Natural killer cell (primary cell): ENCODE data around the gene ADAMTS5. TPM values are rescaled to one million over a fixed set of nuclear protein-coding genes. Genes with fewer than 3 reads are reported as not detected.

ENCODE experiments used
- ATAC-seq, 3 donors: fragments of 150-1000 bp in 2 of 3; fragments of 200-7000 bp in 1 of 3; cut with Tn5 transposase; 1 replicate in 1 of 3; 2 replicates in 2 of 3; pipeline ENCODE4 v1.10.0; 2021; ENCODE audit warnings: mild to moderate bottlenecking in 2 of 3, moderate library complexity in 2 of 3
- DNase-seq, 2 donors: peaks; one replicate each; pipeline versions ENCODE4 v3.0.0 to v3.0.0-alpha.2; 2013 to 2021; ENCODE audit warnings: mixed read lengths in 1 of 2
- H3K27ac ChIP-seq: one replicate; pipeline ENCODE4 v1.5.1; 2013; ENCODE audit warnings: mild to moderate bottlenecking, low read length
- H3K27me3 ChIP-seq: one replicate; pipeline ENCODE4 v1.6.1; 2013; ENCODE audit warnings: low read length; ENCODE audit not compliant: control insufficient read depth, insufficient read depth
- H3K36me3 ChIP-seq: one replicate; pipeline ENCODE4 v1.6.1; 2013; ENCODE audit warnings: low read length; ENCODE audit not compliant: control insufficient read depth, insufficient read depth
- H3K4me1 ChIP-seq: one replicate; pipeline ENCODE4 v1.6.1; 2013; ENCODE audit warnings: low read length; ENCODE audit not compliant: control insufficient read depth, insufficient read depth
- H3K4me3 ChIP-seq: one replicate; pipeline ENCODE4 v1.5.1; 2013; ENCODE audit warnings: low read length
- H3K9me3 ChIP-seq: one replicate; pipeline ENCODE4 v1.6.1; 2013; ENCODE audit warnings: low read length; ENCODE audit not compliant: control insufficient read depth, insufficient read depth
- H3K27ac Mint-ChIP-seq, 2 donors: one replicate each; pipeline ENCODE4 v1.8.0; 2022; ENCODE audit warnings: mild to moderate bottlenecking in 2 of 2, mixed read lengths in 2 of 2, moderate library complexity in 1 of 2
- H3K27me3 Mint-ChIP-seq, 2 donors: one replicate each; pipeline ENCODE4 v1.8.0; 2022; ENCODE audit warnings: low read depth in 2 of 2, mixed read lengths in 2 of 2
- H3K36me3 Mint-ChIP-seq: one replicate; pipeline ENCODE4 v1.8.0; 2022; ENCODE audit warnings: mixed read lengths
- H3K4me1 Mint-ChIP-seq, 2 donors: one replicate each; pipeline ENCODE4 v1.8.0; 2022; ENCODE audit warnings: mixed read lengths in 2 of 2
- H3K4me3 Mint-ChIP-seq: one replicate; pipeline ENCODE4 v1.8.0; 2022; ENCODE audit warnings: mild to moderate bottlenecking, moderate library complexity, mixed read lengths
- H3K9me3 Mint-ChIP-seq, 2 donors: one replicate each; pipeline ENCODE4 v1.8.0; 2022; ENCODE audit warnings: mixed read lengths in 2 of 2
- WGBS: methylation state at CpG from one replicate; pipeline ENCODE4 v1.1.7; 2013; ENCODE audit warnings: missing lambda C conversion rate; ENCODE audit not compliant: insufficient coverage; 5-methylcytosine and 5-hydroxymethylcytosine counted together
- intact Hi-C: fragments of 100-400 bp; cut with micrococcal nuclease; formaldehyde crosslinking; loops from one replicate; pipeline ENCODE4 v1.14.2; 2022
- total RNA-seq, 4 donors: library from RNA; stranded (reverse); fragments of 120-200 nt in 1 of 4; gene quantifications; one replicate each; pipeline versions ENCODE4 v1.2.3 to v1.2.4, GENCODE V29; 2013 to 2022
- TF ChIP-seq, protein P1 (sequence below): fragments of 200-600 bp; IDR thresholded peaks from one replicate; pipeline ENCODE4 v1.8.0; 2022; ENCODE audit warnings: antibody characterized with exemption

ADAMTS5 gene
- total RNA-seq, 3 donors from 2014 or later (not counting 1 experiment from before 2014, with no cell fraction given): 0.08 TPM; not detected in 2

DNA sequence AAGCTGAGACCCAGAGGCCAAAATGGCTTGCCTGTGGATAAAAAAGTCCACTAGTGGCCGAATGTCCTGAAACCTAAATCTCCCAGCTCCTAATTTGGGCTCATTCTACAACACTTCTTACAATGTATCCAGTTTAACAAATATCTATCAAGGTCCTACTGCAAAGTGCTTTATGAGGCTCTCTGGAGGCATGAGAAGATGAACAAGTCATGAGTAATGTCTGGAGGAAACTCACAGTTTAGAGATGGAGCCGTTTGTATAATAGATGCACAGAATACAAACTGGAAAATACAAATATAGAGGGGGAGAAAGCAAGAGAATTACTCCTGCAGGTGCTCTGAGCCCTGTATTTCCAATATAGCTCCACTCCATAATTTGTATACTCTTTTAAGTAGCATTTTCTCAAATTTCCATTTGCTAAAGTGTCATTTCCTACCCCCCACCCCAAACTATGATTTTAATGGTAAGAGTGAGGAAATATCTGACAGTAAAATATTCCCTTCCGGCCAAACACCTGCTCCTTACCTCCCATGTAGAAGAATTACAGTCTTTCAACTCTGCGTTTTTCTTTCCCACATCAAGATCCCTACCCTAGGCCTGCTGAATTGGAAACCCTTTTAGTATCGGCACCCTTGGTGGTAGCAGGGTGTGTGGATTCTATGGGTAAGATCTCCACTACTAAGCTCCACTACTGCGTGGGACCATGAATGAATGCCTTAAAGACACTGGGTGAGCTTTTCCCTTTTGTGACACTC lies 3.3 kb upstream of the ADAMTS5 start:
- H3K27me3 Mint-ChIP-seq: peaks cover 10 to 35% of the 10 kb centered on the region in 2 donors
- H3K27ac Mint-ChIP-seq: no peak overlapping the region
- H3K4me1 Mint-ChIP-seq: no peaks in the 10 kb centered on the region
- no peaks in the 10 kb centered on the region for H3K9me3 ChIP-seq
- DNase-seq: no peak
- no peak overlapping the region for H3K27ac ChIP-seq
- no peak for ATAC-seq
- WGBS: 83% methylated on average over 5 of the region's 6 CpGs
- TF ChIP-seq, protein P1, sequence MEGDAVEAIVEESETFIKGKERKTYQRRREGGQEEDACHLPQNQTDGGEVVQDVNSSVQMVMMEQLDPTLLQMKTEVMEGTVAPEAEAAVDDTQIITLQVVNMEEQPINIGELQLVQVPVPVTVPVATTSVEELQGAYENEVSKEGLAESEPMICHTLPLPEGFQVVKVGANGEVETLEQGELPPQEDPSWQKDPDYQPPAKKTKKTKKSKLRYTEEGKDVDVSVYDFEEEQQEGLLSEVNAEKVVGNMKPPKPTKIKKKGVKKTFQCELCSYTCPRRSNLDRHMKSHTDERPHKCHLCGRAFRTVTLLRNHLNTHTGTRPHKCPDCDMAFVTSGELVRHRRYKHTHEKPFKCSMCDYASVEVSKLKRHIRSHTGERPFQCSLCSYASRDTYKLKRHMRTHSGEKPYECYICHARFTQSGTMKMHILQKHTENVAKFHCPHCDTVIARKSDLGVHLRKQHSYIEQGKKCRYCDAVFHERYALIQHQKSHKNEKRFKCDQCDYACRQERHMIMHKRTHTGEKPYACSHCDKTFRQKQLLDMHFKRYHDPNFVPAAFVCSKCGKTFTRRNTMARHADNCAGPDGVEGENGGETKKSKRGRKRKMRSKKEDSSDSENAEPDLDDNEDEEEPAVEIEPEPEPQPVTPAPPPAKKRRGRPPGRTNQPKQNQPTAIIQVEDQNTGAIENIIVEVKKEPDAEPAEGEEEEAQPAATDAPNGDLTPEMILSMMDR: no peak
- H3K27me3 ChIP-seq: peaks cover 11% of the 10 kb centered on the region
- no peaks in the 10 kb centered on the region for H3K36me3 Mint-ChIP-seq
- H3K36me3 ChIP-seq: no peaks in the 10 kb centered on the region
- H3K4me3 ChIP-seq: no peak overlapping the region
- intact Hi-C loops: no loop called here
- no peaks in the 10 kb centered on the region for H3K4me1 ChIP-seq
- H3K9me3 Mint-ChIP-seq: peaks cover 0 to 2% of the 10 kb centered on the region in 2 donors
- H3K4me3 Mint-ChIP-seq: no peak overlapping the region

DNA sequence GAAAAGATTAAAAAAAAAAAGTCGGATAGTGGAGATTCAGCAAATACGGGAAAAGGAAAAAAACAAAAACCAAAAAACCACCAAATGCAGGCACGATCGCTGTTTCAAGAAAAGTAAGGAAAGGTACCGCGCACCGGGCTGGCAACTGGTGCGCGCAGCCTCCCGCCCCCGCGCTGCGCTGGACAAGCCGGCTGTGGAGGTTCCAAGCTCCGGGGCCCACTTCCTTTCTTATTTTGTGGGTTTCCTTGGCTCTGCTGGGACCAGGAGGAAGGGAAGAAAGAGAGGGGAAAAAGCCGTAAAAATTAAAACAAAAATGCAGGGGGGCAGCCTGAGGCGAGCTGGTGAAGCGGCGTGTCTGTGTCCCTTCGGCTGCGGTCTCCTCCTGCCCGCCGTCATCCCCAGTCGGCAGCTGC lies 233 bp downstream of the ADAMTS5 start:
- no peak overlapping the region for H3K27ac Mint-ChIP-seq
- H3K36me3 Mint-ChIP-seq: no peaks in the 10 kb centered on the region
- TF ChIP-seq, protein P1: no peak
- H3K36me3 ChIP-seq: no peaks in the 10 kb centered on the region
- ATAC-seq: no peak
- H3K27me3 ChIP-seq: peaks cover 12% of the 10 kb centered on the region
- no peak overlapping the region for H3K4me3 ChIP-seq
- H3K27me3 Mint-ChIP-seq: peaks cover 27 to 43% of the 10 kb centered on the region in 2 donors
- no peaks in the 10 kb centered on the region for H3K9me3 Mint-ChIP-seq
- WGBS: 3% methylated on average over 22 of the region's 24 CpGs
- no peaks in the 10 kb centered on the region for H3K9me3 ChIP-seq
- no peaks in the 10 kb centered on the region for H3K4me1 Mint-ChIP-seq
- no peak for DNase-seq
- H3K4me1 ChIP-seq: no peaks in the 10 kb centered on the region
- H3K27ac ChIP-seq: no peak overlapping the region
- H3K4me3 Mint-ChIP-seq: no peak overlapping the region
- intact Hi-C loops: no loop called here

DNA sequence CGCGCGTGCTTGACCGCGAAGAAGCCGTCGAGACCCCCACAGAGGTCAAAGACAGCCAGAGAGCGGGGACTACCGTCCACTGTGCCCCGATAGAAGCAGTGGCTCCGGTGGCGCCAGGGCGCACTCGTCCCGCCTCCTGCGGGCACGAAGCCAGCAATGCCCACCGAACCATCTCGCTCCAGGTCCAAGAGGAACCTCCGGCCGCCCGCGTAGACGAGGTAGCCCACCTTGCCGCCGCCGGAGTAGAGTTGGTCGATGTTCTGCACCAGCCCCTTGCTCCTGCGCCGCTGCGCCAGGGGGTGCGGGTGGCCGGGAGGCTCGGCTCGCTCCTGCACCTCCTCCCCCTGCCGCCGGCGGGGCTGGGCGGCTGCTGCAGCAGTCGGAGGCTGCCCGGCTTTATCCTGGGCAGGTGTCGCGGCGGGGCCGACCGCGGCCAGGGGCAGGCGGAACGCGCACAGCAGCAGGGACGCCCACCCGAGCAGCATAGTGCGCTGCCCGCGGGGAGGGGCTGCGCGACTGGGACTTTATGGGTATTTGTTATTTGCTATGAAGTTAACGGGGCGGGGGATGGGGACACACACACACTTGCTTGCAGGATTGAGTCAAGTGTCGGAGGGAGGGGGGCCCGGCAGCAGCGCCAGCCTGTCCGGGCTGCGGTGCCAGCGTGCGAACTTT lies 844 bp downstream of the ADAMTS5 start:
- Histone ChIP-seq H3K4me1 (no peaks in the 10 kb centered on the region), H3K36me3 (no peaks in the 10 kb centered on the region), H3K9me3 (no peaks in the 10 kb centered on the region), H3K27me3 (peaks cover 13% of the 10 kb centered on the region), H3K27ac (no peak overlapping the region), H3K4me3 (no peak overlapping the region)
- H3K36me3 Mint-ChIP-seq: no peaks in the 10 kb centered on the region
- TF ChIP-seq, protein P1: no peak
- H3K4me1 Mint-ChIP-seq: no peaks in the 10 kb centered on the region
- no peaks in the 10 kb centered on the region for H3K9me3 Mint-ChIP-seq
- H3K27ac Mint-ChIP-seq: no peak overlapping the region
- H3K27me3 Mint-ChIP-seq: peaks cover 28 to 43% of the 10 kb centered on the region in 2 donors
- ATAC-seq (no peak), DNase-seq (no peak)
- H3K4me3 Mint-ChIP-seq: no peak overlapping the region
- WGBS: 4% methylated on average over 66 of the region's 66 CpGs
- intact Hi-C loops: no loop called here
